Activated CD4-positive, alpha-beta memory T cell treated with anti-CD3 and anti-CD28 coated beads for 36 hours (primary cell): ENCODE measurements around the gene USP17L11. TPM values are rescaled to one million over a fixed set of nuclear protein-coding genes. Genes with fewer than 3 reads are reported as not detected.
"Not testable (repeated sequence)": the region's sequence is repeated elsewhere in the genome, so short reads cannot be mapped to it uniquely, and the experiment has no call there.

Experiments
- CTCF ChIA-PET: fragments of 350-600 bp; sonication (Branson Sonifier 250); formaldehyde crosslinking; loops from one replicate; lab custom pipeline; 2021; ENCODE audit warnings: antibody characterized with exemption, inconsistent platforms; lab: Charles Lee
- POLR2A ChIA-PET: fragments of 350-600 bp; sonication (Branson Sonifier 250); formaldehyde crosslinking; loops from one replicate; lab custom pipeline; 2021; ENCODE audit warnings: antibody characterized with exemption; lab: Charles Lee
- DNase-seq: peaks from one replicate; pipeline ENCODE4 v3.0.0-alpha.2; 2020
- H3K27ac Mint-ChIP-seq: one replicate; pipeline ENCODE4 v1.8.0; 2021; ENCODE audit warnings: mixed read lengths
- H3K27me3 Mint-ChIP-seq: one replicate; pipeline ENCODE4 v1.8.0; 2021; ENCODE audit warnings: mixed read lengths
- H3K36me3 Mint-ChIP-seq: one replicate; pipeline ENCODE4 v1.8.0; 2021; ENCODE audit warnings: mixed read lengths
- H3K4me1 Mint-ChIP-seq: one replicate; pipeline ENCODE4 v1.8.0; 2021; ENCODE audit warnings: low read depth, mixed read lengths
- H3K4me3 Mint-ChIP-seq: one replicate; pipeline ENCODE4 v1.8.0; 2021; ENCODE audit warnings: mild to moderate bottlenecking, mixed read lengths
- H3K9me3 Mint-ChIP-seq: one replicate; pipeline ENCODE4 v1.8.0; 2021; ENCODE audit warnings: mixed read lengths
- intact Hi-C: fragments of 100-400 bp; cut with micrococcal nuclease; formaldehyde crosslinking; loops from one replicate; pipeline ENCODE4 v1.15.1; 2023
- total RNA-seq, 2 experiments: library from RNA; stranded (reverse); gene quantifications; one replicate each; pipeline ENCODE4 v1.2.3, GENCODE V29; 2021

Gene USP17L11
- total RNA-seq, 2 experiments from 2014 or later: not detected

DNA sequence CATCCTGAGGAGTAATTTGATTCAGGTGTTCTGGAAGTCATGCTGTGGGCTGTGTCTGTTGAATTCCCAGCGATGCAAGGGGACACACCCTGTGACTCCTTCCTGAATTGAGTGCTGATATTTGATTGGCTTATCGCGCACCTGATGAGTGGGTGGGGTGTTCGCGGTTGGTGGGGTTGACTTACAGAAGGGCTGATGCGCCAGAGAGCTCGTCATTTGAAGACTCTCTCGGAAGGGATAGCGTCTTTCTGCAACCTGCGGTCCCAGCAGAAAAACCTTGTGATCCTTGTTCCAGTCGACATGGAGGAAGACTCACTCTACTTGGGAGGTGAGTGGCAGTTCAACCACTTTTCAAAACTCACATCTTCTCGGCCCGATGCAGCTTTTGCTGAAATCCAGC lies 37.9 kb downstream of the USP17L11 start, which contains the start of gene USP17L19:
Gene USP17L19, plus strand, starts transcription at position 301 of the 400 bp plus-strand sequence. Its CDS starts 0 bp downstream, at position 301.
- POLR2A ChIA-PET, H3K27ac Mint-ChIP-seq, DNase-seq, H3K36me3 Mint-ChIP-seq, H3K4me1 Mint-ChIP-seq, H3K27me3 Mint-ChIP-seq, CTCF ChIA-PET, H3K9me3 Mint-ChIP-seq, intact Hi-C loops, H3K4me3 Mint-ChIP-seq: not testable (repeated sequence)

DNA sequence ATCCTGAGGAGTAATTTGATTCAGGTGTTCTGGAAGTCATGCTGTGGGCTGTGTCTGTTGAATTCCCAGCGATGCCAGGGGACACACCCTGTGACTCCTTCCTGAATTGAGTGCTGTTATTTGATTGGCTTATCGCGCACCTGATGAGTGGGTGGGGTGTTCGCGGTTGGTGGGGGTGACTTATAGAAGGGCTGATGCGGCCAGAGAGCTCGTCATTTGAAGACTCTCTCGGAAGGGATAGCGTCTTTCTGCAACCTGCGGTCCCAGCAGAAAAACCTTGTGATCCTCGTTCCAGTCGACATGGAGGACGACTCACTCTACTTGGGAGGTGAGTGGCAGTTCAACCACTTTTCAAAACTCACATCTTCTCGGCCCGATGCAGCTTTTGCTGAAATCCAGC lies 42.6 kb downstream of the USP17L11 start, which contains the start of gene USP17L20:
Gene USP17L20, plus strand, starts transcription at position 301 of the 400 bp plus-strand sequence. Its CDS starts 0 bp downstream, at position 301.
- H3K9me3 Mint-ChIP-seq, DNase-seq, H3K27ac Mint-ChIP-seq, H3K36me3 Mint-ChIP-seq, H3K27me3 Mint-ChIP-seq, intact Hi-C loops, H3K4me3 Mint-ChIP-seq, H3K4me1 Mint-ChIP-seq, CTCF ChIA-PET, POLR2A ChIA-PET: not testable (repeated sequence)

DNA sequence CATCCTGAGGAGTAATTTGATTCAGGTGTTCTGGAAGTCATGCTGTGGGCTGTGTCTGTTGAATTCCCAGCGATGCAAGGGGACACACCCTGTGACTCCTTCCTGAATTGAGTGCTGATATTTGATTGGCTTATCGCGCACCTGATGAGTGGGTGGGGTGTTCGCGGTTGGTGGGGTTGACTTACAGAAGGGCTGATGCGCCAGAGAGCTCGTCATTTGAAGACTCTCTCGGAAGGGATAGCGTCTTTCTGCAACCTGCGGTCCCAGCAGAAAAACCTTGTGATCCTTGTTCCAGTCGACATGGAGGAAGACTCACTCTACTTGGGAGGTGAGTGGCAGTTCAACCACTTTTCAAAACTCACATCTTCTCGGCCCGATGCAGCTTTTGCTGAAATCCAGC lies 47.4 kb downstream of the USP17L11 start, which contains the start of gene USP17L21:
Gene USP17L21, plus strand, starts transcription at position 301 of the 400 bp plus-strand sequence. Its CDS starts 0 bp downstream, at position 301.
- DNase-seq, H3K36me3 Mint-ChIP-seq, H3K27me3 Mint-ChIP-seq, H3K4me3 Mint-ChIP-seq, H3K9me3 Mint-ChIP-seq, CTCF ChIA-PET, intact Hi-C loops, POLR2A ChIA-PET, H3K4me1 Mint-ChIP-seq, H3K27ac Mint-ChIP-seq: not testable (repeated sequence)

Other genes starting within 250 kb of the USP17L11 start
- not detected for gene FAM90A26, start 45.0 kb upstream of the USP17L11 start, total RNA-seq
- gene USP17L10, start 4.7 kb upstream of the USP17L11 start, total RNA-seq: not detected
- not detected for gene USP17L12, start 4.7 kb downstream of the USP17L11 start, total RNA-seq
- gene USP17L13, start 9.5 kb downstream of the USP17L11 start, total RNA-seq: not detected
- not detected for gene USP17L15, start 19.0 kb downstream of the USP17L11 start, total RNA-seq
- gene USP17L17, start 28.5 kb downstream of the USP17L11 start, total RNA-seq: not detected
- gene USP17L18, start 33.2 kb downstream of the USP17L11 start, total RNA-seq: not detected
- gene USP17L19, start 38.0 kb downstream of the USP17L11 start, total RNA-seq: not detected
- gene USP17L20, start 42.7 kb downstream of the USP17L11 start, total RNA-seq: not detected
- not detected for gene USP17L21, start 47.5 kb downstream of the USP17L11 start, total RNA-seq
- not detected for gene USP17L22, start 52.2 kb downstream of the USP17L11 start, total RNA-seq
- gene USP17L24, start 109.8 kb downstream of the USP17L11 start, total RNA-seq: not detected
- not detected for gene USP17L25, start 114.5 kb downstream of the USP17L11 start, total RNA-seq
- gene USP17L26, start 119.3 kb downstream of the USP17L11 start, total RNA-seq: not detected
- gene USP17L5, start 124.0 kb downstream of the USP17L11 start, total RNA-seq: not detected
- gene USP17L27, start 128.7 kb downstream of the USP17L11 start, total RNA-seq: not detected
- gene USP17L28, start 133.5 kb downstream of the USP17L11 start, total RNA-seq: not detected
- not detected for gene USP17L29, start 138.2 kb downstream of the USP17L11 start, total RNA-seq
- not detected for gene USP17L30, start 147.7 kb downstream of the USP17L11 start, total RNA-seq
- gene DEFB131A, start 229.0 kb downstream of the USP17L11 start, total RNA-seq: not detected